COR-L47 (cell line): ENCODE measurements around the gene DCK.

Source experiments
- DNase-seq: peaks from one replicate; lab custom pipeline; 2025; lab: John Stamatoyannopoulos, UW

Gene DCK

DNA sequence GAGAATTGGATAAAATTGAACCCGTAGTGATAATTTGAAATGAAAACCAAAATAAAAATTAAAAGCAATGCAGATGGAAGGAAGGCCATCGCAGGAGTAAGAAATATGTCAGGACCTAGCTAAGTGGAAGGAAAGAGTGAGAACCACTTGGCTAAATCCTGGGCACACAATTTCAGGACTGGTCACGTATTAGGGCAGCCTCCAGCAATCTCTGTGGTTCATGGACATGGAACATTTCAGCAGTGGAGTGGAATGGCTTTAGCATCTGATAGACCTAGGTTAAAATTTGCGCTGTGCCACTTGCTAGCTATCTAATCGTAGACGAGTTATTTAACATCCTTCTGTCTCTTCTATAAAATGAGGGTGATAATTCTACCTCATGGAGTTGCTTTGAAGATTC, 71.1 kb downstream of the DCK start:
- DNase-seq, result no peak

DNA sequence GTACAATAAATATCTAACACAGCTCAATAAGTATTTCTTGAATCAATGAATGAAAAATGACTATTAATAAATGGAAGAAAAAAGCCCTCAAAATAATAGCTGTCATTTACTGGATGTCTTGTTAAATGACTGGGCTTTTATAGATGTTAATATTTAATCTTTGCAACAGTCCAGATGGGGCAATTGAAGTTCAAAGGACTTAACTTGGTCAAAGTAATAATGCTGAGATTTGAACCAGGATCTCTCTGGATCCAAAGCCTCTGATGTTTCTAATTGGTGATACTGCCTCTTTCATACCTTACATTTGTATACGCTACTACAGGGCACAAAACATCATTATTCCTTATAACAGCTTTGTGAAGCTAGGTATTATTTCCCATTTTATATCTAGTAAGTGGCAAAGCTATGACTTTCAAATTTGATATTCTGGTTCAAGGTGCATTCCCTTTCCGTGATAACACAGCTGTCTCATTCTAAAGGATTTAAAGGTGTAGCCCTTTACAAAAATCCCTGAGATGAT, 72.6 kb downstream of the DCK start:
- no peak for DNase-seq

DNA sequence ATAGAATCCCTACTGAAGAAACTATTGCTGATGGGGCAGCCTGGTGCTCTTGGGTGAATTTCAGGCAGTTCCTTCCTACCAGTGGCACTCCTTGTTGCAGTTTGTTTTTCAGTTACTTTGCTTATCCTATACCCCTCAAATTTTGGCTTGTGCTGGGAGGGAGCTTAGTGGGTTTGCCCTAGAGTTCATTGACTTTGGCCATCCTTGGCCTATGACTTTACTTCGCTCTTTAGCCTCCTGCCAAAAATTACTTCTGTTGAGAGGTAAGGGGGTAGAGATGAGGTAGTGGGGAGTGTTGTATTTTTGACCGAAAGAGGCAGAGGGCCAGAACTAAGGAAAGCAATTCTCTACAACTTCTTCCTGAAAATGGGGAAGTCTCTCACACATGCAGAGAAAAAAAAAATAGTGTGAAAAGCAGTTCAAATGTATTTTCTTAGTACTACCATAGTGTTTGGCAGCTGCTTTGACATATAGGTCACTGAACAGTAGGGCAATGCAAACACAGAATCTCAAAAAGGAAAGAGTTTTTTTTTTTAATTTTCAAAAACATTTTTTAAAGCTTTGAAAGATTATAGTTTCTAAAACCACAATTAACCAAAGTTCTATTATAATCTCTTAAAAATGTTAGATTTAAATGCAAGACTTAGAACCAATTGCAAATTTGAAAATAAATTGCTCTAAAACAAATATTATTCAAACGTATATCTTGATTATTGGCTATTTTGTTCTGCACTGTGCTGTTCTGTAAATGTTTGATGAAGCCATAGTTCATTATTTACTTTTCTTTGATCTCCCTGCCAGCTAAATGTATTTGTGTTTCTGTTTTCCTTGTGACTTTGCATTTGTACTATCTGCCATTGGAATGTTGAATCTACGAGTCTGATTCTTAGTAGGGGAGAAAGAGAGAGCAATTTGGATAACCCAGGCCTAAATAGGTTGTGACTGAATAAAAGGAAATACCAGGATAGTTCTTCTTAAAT, 73.6 kb downstream of the DCK start:
- DNase-seq, result no peak

DNA sequence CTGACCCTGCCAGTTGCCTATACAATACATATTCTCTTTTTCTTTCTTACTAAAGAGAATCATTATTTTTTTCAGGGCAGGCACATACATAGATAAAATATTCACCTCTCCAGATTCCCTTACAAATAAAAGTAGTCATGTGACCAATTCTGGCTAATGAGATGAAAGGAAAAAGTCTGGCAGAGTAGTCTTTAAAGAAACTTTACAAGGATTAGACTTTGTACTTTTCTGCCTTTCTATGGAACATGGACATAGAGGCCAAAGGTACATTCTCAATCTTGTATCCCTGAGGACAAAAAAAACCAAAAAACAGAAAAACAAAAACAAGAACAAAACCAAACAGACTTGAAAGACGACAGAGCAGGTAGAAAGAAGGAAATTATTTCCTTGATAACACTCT, 75.6 kb downstream of the DCK start:
- no peak for DNase-seq

DNA sequence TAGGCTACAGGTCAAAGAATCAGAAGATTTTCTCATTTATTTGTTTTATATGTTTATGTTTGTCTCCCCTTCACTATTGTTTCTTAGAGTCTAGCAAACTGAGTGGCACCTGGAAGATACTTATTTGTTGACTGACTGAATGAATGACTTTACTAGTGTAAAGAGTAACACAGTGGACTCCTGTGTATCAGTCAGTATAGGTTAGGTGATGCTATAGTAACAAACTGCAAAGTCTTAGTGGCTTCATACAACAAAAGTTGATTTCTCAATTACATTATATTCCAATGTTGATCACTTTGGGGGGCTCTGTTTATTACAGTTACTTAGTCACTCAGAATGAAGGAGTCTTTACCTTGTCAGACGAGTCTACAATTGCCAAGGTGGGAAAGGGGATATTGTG, 76.6 kb downstream of the DCK start:
- DNase-seq, result no peak

GRCh38 chr4:71074452-71075299, 81.2 kb downstream of the DCK start:
- DNase-seq, result no peak
